HG02981 (cell line): ENCODE results near the gene EIF2S1.
"Not testable (repeated sequence)": the region's sequence is repeated elsewhere in the genome, so short reads cannot be mapped to it uniquely, and the experiment has no call there.

Experiments used
- ATAC-seq: cut with Tn5 transposase; IDR thresholded peaks from one replicate; pipeline ENCODE4 v1.9.1; 2021; ENCODE audit warnings: mild to moderate bottlenecking, moderate library complexity; ENCODE audit not compliant: unreplicated experiment

The EIF2S1 gene

DNA sequence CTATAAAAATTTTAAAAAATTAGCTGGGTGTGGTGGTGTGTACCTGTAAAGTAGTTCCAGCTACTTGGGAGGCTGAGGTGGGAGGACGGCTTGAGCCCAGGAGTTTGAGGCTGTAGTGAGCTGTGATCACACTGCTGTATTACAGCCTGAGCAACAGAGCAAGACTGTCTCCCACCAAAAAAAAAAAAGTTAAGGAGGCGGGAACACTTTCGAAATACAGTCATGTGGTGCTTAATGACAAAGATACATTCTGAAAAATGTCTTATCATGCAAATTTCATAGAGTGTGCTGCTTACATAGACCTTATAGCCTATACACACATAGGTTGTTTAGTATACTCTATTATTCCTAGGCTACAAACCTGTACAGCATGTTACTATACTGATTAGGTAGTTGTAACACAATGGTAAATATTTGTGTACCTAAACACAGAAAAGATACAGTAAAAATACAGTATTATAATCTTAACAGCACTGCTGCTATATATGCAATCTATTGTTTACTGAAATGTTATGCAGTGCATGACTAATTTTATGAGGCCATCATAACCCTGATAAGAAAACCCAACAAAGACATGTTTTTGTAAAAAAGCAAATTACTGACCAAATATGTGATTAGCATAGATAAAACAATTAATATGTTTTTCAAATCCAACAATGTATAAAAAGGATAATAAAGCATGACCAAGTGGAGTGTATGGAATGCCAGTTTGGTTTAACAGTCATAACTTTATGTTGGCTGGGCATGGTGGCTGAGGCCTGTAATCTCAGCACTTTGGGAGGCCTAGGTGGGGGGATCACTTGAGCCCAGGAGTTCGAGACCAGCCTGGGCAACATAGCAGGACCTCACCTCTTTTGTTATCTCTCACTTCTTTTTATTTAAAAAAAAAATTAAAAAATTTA lies 11.4 kb downstream of the EIF2S1 start:
- no peak for ATAC-seq

DNA sequence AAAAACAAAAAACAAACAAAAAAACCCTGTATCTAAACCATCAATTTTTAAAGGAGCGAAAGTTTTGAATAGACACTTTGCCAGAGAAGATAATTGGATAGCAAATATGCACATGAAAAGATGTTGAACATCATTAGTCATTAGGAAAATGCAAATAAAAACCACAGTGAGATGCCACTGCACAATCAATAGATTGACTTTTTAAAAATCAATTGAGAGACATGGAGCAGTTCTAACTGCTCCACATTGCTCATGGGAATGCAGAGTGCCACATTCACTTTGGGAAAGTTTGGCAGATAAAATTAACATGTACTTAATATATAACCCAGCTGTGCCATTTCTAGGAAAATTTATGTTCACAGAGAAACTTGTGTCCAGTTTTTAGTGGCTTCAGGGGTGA lies 12.7 kb downstream of the EIF2S1 start:
- no peak for ATAC-seq

DNA sequence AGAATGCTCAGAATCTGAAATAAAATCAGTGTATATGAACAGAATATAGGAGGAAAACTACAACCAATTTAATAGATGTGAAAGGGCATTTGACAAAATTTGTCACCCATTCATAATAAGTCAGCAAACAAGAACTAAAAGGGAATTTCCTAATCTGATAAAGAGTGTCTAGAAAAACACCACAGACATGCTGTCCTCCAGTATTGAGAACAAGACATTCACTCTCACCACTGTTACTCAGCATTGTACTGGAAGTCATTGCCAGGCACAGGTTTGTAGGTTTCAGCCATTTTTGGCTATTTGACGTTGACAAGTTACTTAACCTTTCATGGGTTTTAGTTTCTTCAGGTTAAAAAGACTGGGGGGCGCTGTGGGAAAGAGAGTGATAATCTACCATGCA lies 13.2 kb downstream of the EIF2S1 start:
- peak; percentile 71 for ATAC-seq

DNA sequence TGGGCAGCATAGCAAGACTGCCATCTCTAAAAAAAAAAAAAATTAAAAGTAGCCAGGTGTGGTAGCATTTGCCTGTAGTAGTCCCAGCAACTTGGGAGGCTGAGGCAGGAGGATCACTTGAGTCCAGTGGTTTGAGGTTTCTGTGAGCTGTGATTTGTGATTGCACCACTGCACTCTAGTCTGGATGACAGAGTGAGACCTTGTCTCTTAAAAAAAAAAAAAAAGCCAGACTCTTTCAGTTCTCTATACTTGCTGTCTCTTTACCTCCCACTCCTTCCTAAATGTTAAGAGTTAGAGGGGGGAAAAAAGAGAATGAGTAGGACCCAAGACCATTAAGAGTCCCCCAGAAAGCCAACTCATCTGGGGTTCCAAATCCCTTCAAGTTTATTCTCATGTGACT lies 17.8 kb downstream of the EIF2S1 start:
- no peak for ATAC-seq

DNA sequence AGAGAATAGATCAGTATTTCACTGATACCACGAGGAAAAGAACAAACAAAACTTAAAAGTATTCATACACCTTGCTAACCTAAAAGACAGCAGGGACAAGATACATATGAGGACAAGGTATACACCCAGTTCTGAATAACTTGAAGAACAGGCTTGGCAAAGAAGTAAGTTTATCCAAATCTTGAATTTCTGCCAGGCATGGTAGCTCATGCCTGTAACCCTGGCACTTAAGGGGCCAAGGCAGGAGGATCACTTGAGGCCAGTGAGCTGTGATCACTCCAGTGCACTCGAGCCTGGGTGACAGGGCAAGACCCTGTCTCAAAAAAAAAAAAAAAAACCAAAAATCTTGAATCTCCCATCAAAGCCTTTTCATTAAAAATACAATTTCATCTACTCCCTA lies 25.0 kb downstream of the EIF2S1 start:
- no peak for ATAC-seq

DNA sequence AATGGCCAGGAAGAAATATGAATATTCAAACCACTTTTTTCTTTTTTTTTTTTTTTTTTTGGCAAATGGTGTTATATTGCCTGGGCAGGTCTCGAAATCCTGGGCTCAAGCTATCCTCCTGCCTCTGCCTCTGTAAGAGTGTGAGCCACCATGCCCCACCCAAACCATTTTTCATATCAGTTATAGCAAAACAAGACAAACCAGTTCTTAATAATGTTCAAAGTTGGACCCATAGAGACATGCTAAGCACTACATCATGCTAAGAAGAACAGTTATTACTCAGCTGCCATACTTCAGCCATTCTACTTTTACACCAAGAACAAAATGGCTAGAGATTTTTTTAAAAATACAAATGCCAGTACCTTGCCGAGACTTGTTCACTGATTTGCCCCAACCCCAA lies 25.5 kb downstream of the EIF2S1 start:
- no peak for ATAC-seq

DNA sequence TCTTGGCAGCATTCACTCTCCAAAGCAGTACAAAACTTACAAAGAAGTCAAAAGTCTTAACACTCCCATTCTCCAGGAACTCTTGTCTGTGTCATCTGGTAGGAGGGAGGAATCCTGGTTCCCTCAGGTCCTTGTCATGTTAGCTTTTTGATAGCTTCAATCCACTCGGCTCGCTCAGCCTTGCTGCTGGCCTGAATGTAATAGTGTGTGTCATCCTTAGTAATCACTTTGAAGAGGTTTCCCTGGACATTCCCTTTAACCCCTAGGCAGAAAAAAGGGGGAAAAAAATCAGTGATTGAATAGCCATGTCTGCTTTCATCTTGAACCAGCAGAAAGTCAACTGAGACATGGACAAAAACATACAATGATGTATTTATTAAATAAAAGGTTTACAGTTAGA lies 27.1 kb downstream of the EIF2S1 start:
- no peak for ATAC-seq

DNA sequence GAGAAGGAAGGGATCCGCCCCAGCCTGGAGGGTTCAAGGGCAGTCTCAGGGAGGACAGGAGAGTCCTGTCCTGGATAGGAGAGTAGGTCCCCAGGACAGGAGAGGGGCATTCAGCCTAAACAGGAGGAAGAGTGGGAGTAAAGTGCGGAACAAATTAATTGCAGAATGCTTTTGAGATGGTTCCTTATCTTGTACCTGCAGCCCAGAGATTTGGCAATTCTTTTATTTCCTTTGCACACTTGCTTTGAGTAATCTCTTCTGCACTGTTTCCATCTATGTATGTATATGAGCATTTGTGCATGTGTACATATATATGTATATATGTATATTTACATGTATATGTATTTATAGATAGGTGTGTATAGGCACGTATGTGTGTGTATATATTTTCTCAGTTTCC lies 29.1 kb downstream of the EIF2S1 start:
- no peak for ATAC-seq

DNA sequence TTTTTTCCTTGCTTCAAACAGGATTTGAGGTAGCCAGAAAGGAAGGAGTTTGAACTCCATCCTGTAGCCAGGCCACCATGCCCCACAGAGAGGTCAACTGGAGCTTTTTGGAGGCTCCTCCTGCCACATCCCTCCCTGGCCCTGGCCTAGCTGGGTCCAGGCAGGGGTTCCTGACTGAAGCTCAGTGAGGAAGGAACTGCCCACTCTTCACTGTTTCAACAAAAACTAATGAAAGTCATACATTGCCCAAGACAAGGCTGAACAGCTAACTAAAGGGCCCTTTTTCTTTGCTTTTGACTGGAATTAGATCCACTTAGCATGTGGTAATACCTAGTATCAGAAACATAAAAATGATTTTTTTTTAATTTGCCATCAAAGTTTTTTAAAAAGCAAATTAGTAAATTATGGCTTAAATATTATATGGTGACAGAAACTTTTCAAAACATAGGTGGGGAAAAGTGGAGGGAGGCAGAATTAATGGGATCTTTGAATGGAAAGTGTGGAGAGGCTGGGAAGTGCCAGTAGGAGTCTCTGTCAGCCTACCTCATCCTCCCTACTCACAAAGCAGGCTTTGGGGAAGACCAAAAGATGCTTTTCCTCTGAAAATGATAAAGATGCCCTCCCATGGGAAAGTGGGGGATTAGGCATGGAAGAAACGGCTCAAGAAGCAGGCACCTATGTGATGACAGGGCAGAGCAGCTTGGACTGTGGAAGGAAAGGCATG lies 29.8 kb downstream of the EIF2S1 start:
- no peak for ATAC-seq

DNA sequence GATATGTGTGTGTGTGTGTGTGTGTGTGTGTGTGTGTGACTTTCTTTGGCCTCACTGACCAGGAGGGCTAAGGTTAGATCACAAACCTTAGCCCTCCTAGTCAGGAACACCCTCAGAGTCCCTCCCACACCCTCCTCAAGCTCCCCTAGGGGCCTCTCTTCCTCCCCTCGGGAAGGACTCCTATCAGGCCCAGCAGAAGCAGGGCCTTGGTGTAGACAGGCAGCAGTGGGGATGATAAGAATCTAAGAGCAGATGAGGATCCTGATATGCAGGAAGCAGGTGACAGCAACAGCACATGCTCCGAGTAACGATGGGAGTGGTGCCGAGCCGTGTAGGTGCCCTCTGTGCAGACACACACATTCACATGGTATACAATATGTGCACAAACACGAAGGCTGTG lies 31.1 kb downstream of the EIF2S1 start:
- ATAC-seq, result no peak

DNA sequence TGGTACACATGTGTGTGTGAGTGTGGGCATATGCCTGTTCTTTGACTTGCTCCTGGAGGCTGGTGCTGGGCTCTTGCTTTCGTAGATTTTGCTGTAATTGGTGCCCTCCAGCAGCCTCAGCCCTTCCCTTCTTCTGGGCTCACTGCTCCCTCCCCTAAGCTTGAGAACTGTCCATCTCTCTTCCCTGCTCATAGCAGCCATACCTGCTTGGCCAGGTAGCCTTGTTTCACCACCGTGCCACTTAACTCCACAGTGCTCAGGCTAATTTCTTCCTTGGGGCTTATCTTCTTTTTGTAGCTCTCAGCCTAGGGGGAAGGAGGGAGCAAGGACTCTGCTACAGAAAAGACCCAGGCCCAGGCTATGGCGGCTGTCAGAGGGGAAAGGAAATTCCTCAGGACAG lies 32.0 kb downstream of the EIF2S1 start:
- no peak for ATAC-seq

DNA sequence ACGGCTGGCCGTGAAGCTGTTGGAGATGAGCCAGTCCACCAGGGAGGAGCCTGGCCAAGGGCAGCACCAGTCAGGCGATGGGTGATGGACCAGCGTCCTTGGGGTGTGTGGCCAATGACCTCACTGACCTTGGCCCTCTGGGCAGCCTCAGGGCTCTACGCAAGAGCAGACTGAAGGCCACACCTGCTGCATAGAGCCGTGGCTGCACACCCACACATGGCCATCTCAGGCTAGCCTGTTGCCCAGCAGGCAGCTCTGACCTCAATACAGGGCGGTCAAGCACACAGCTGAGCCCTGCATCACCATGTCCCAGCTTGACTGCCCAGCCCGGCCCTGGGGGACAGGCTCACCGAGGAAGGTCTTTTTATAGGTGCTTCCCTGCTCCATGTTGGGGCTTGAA lies 32.7 kb downstream of the EIF2S1 start:
- no peak for ATAC-seq

DNA sequence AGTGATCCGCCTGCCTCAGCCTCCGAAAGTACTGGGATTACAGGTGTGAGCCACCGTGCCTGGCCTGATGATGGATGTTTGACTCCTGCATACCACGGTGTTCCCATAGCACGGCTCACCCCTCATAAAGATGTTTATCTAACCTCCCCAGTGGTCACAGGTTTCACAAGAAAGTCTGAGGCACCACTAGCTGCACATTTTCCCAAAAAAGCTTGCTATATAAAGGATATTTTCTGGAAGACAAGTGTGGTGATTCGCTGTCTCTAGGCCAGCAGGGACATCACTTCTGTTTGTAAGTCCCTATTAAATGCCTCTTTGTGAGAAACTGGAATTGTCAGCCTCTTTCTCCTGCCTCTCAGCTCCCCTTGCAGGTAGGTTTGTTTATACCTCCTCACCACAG lies 33.6 kb downstream of the EIF2S1 start:
- ATAC-seq, result no peak

DNA sequence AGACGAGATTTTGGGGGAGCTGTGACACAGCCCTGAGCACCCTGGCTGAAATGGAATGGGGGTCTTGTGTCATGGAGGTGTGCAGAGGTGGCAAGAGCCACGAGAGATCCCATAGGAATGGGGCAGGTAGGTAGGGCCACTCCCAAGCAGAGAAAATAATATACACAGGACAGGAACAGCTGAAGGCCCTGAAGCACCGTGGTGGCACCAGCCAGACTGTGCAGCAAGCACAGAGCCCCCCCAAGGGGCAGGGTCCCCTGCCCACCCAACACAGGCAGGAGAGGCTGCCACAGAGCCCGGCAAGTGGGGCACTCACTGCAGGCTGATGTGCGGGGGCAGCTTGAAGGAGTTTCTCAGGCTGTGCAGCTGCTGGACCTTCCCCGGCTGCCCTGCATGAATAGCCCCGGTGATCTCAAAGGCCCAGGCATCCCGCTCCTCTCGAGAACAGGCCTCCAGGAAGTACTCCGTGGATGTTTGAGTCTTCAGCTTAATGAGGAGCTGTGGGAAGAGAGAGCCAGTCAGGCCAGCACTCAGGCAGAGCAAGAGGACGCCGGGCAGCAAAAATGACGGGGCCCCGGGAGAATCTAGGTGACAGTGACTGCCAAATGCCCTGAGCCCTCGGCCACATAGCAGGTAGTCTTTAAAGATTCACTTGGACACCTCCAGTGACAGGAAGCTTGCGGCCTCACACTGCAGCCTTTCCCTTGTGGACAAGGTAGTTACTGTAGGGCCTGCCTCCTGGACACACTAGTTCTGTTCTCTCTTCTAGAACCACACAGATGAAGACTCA lies 35.2 kb downstream of the EIF2S1 start:
- no peak for ATAC-seq

DNA sequence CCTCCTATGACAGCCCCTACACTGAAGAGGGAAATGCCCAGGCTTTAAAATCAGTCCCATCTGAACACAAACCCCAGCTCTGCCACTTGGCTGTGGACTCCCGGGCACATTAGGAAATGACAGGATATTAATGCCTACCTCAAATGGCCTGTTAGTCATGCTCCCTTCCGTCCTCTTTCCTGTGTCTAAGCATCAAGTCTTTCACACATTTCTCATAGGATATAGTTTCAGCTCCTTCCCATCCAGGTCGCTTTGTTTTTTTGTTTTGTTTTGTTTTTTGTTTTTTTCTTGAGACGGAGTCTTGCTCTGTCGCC lies 35.7 kb downstream of the EIF2S1 start:
- no peak for ATAC-seq

DNA sequence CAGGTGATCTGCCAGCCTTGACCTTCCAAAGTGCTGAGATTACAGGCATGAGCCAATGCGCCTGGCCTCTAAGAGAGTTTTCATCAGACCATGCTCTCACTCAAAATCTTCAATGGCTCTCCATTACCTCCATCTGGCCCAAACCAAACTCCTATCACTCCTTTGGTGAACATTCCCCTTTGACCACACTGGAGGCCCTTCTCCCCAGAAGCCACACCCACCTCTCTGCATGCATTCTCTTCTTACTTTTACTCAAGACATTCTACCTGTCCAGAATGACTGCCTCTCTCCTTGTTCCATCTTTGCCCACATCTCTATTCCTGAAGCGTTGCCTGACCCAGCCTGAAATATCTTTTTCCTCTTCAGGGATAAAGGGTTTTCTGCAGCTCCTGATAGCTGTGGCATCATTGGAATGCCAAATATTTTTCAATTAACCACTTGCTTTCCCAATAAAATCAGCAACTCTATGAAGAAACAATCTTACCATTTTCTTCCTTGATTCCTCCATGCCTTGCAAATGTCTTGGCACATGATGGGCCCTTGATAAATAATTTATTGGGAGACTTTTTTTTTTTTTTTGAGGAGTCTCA lies 36.3 kb downstream of the EIF2S1 start:
- ATAC-seq, result no peak

DNA sequence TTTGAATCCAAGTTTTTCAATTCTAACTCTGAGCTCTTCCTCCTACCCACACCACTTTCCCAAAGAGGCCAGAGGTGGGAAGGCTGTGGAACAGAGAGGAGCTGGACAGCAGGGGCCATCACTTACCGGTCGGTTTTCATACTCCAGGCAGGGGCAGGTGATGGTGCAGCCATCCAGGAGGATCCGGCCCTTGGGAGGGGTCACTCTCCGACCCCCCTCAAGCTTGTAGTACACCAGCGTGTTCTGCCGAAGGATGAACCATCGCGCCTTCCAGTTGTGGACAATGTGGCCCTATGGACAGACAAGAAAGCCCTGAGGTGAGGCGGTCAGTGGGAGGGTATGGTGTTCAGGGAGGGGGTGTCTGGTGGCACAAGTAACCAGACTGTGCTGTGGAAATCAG lies 37.4 kb downstream of the EIF2S1 start:
- no peak for ATAC-seq

DNA sequence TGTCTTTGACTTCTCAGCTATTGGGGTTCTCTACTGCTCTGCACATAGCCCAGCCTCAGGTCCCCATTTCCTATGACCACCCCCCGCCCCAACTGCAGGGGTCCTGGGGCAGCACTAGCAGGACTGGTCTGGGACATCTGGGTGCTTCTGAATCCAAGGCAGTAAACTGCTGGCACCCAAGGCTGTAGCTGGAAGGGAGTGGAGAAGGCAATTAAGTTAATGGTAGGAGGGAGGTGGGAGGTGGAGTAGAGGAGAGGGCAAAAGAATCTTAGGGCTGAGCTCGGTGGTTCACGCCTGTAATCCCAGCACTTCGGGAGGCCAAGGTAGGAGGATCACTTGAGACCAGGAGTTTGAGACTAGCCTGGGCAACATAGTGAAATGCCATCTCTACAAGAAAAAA lies 40.3 kb downstream of the EIF2S1 start:
- ATAC-seq, result no peak

DNA sequence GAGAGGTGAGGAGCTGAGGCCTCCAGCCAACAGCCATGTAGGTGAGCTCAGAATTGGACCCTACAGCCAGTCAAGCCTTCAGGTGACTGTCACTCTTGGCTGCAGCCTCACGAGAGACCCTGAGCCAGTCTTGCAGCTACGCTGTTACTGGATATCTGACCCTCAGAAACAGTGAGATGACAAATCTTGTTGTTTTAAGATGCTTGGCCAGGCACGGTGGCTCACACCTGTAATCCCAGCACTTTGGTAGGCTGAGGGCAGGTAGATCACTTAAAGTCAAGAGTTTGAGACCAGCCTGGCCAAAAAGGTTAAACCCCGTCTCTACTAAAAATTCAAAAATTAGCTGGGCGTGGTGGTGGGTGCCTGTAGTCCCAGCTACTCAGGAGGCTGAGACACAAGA lies 45.6 kb downstream of the EIF2S1 start:
- ATAC-seq, result no peak

DNA sequence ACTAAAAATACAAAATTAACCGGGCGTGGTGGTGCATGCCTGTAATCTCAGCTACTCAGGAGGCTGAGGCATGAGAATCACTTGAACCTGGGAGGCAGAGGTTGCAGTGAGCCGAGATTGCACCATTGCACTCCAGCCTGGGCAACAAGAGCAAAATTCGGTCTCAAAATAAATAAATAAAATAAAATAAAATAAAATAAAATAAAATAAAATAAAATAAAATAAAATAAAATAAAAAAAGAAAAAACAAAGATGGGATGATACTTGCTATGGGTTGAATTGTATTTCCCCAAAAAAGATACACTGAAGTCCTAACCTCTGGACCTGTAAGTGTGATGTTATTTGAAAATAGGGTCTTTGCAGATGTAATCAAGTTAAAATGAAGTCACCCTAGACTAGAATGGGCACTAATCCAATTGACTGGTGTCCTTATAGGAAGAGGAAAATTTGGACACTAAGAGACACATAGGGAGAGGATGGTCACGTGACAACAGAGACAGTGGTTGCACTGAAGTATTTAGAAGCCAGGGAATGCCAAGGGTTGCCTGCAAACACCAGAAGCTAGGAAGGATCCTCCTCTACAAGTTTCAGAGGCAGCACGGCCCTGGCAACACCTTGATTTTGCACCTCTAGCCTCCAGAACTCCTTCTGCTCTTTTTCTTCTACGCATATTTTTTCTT lies 48.1 kb downstream of the EIF2S1 start:
- not testable (repeated sequence) for ATAC-seq

DNA sequence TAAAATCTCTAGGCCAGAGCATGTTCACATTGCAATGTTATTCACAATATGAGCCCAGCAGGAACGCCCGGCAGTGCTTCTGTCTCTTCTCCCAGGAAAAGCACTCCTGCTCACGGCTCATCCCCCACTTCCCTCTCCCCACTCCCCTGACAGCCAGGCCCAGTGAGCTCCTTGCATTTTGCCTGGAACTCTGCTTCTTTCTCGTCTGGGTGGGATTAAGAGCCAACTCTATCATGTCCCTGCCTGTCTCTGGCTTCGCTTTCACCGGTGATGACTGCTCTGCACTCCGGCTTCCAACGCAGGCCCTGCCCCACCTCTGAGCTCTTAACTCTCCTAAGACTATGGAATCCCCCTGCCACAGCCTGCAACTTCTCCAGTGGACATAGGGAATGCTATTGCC lies 49.3 kb downstream of the EIF2S1 start:
- no peak for ATAC-seq
